GM12878 (cell line): ENCODE measurements around the gene BRCA2. TPM values are rescaled to one million over a fixed set of nuclear protein-coding genes. Genes with fewer than 3 reads are reported as not detected.
"Not testable (repeated sequence)": the region's sequence is repeated elsewhere in the genome, so short reads cannot be mapped to it uniquely, and the experiment has no call there.

Source experiments
- ATAC-seq: fragments of 200-7000 bp; cut with Tn5 transposase; 3 replicates; pipeline ENCODE4 v1.9.1; 2020; ENCODE audit warnings: mild to moderate bottlenecking, moderate library complexity
- BruUV-seq: library from RNA; stranded (reverse); fragments of 400-500 nt; replicated peaks from 2 replicates; lab custom pipeline; 2021; lab: Mats Ljungman, UMichigan
- CTCF ChIA-PET: fragments of 300-600 bp; sonication (Branson Sonifier 250); formaldehyde crosslinking; extraction: SDS; loops from one replicate; lab custom pipeline; 2021; ENCODE audit warnings: inconsistent platforms; lab: Yijun Ruan, JAX
- POLR2A ChIA-PET: fragments of 350-600 bp; formaldehyde crosslinking; extraction: SDS; loops from one replicate; lab custom pipeline; 2021; ENCODE audit warnings: inconsistent platforms; lab: Charles Lee
- RAD21 ChIA-PET: fragments of 300-600 bp; sonication (Branson Sonifier 250); formaldehyde crosslinking; loops from one replicate; lab custom pipeline; 2023; ENCODE audit warnings: antibody characterized with exemption; ENCODE audit not compliant: unreplicated experiment; lab: Charles Lee
- SMC1A ChIA-PET: fragments of 300-600 bp; sonication (Branson Sonifier 250); formaldehyde crosslinking; loops from one replicate; lab custom pipeline; 2023; ENCODE audit not compliant: unreplicated experiment, uncharacterized antibody; lab: Charles Lee
- DNase-seq: peaks from one replicate; pipeline ENCODE4 v3.0.0-alpha.2; 2011; ENCODE audit warnings: low read depth, low spot score
- FAIRE-seq: peaks from 3 replicates; lab custom pipeline; 2011; peaks lifted over from hg19 to GRCh38; lab: Jason Lieb, UNC
- H2AFZ ChIP-seq: 2 replicates; pipeline ENCODE4 v1.6.0; 2011; ENCODE audit warnings: low read depth, low read length, control low read depth; ENCODE audit not compliant: control insufficient read depth
- H3K27ac ChIP-seq: 2 replicates; pipeline ENCODE4 v1.5.1; 2011; ENCODE audit warnings: control low read depth; ENCODE audit not compliant: control insufficient read depth, insufficient read depth
- H3K27me3 ChIP-seq, 2 experiments: replicated peaks in 1 of 2; 2 replicates each; pipeline versions ENCODE4 v1.6.0 to v1.6.1; 2011; ENCODE audit warnings: low read length in 1 of 2; ENCODE audit not compliant: control insufficient read depth in 2 of 2, insufficient read depth in 2 of 2
- H3K36me3 ChIP-seq, 2 experiments: 2 replicates each; pipeline ENCODE4 v1.5.1; 2011; ENCODE audit warnings: low read length in 1 of 2; ENCODE audit not compliant: control insufficient read depth in 2 of 2, insufficient read depth in 2 of 2
- H3K4me1 ChIP-seq: 2 replicates; pipeline ENCODE4 v1.6.1; 2011; ENCODE audit warnings: mild to moderate bottlenecking, low read length, moderate library complexity, mixed read lengths; ENCODE audit not compliant: control insufficient read depth, insufficient read depth
- H3K4me2 ChIP-seq: 2 replicates; pipeline ENCODE4 v1.6.0; 2011; ENCODE audit warnings: control low read depth; ENCODE audit not compliant: control insufficient read depth, insufficient read depth
- H3K4me3 ChIP-seq: fragments of 200-600 bp; sonication (generic); 2 replicates; pipeline ENCODE4 v1.5.1; 2016
- H3K79me2 ChIP-seq: 2 replicates; pipeline ENCODE4 v1.6.0; 2011; ENCODE audit warnings: low read length; ENCODE audit not compliant: control insufficient read depth, insufficient read depth
- H3K9ac ChIP-seq: 2 replicates; pipeline ENCODE4 v1.8.0; 2011; ENCODE audit warnings: low read length, control low read depth, mixed read lengths; ENCODE audit not compliant: control insufficient read depth, insufficient read depth
- H3K9me3 ChIP-seq: replicated peaks from 3 replicates; pipeline ENCODE4 v1.5.1; 2011; ENCODE audit warnings: mild to moderate bottlenecking, low read length; ENCODE audit not compliant: control insufficient read depth, insufficient read depth
- H4K20me1 ChIP-seq: 2 replicates; pipeline ENCODE4 v1.6.0; 2011; ENCODE audit not compliant: control insufficient read depth, insufficient read depth
- DPF2 ChIP-seq: fragments of 450-650 bp; IDR thresholded peaks from 2 replicates; pipeline ENCODE4 v1.6.1; 2017; ENCODE audit warnings: mild to moderate bottlenecking
- EP300 ChIP-seq, 2 experiments: fragments of 150-350 bp in 1 of 2; IDR thresholded peaks; 2 replicates each; pipeline ENCODE4 v1.6.1; 2011 to 2012; ENCODE audit warnings: low read depth in 2 of 2, low read length in 2 of 2, borderline replicate concordance in 1 of 2, improper control_type of control experiment in 1 of 2, inconsistent platforms in 1 of 2; ENCODE audit not compliant: control insufficient read depth in 1 of 2
- IKZF2 ChIP-seq, 2 experiments: fragments of 450-650 bp; IDR thresholded peaks; 2 replicates each; pipeline ENCODE4 v1.6.1; 2017; ENCODE audit warnings: mild to moderate bottlenecking in 2 of 2, moderate library complexity in 2 of 2
- IRF4 ChIP-seq: IDR thresholded peaks from 2 replicates; pipeline ENCODE4 v1.6.1; 2011; ENCODE audit warnings: low read depth, low read length
- MTA2 ChIP-seq: fragments of 450-650 bp; IDR thresholded peaks from 2 replicates; pipeline ENCODE4 v1.6.1; 2016; ENCODE audit warnings: low read depth, mild to moderate bottlenecking, moderate library complexity
- NBN ChIP-seq: fragments of 450-650 bp; IDR thresholded peaks from 2 replicates; pipeline ENCODE4 v1.6.1; 2016
- RELA ChIP-seq: fragments of 450-650 bp; IDR thresholded peaks from 2 replicates; pipeline ENCODE4 v1.8.0; 2014; ENCODE audit warnings: borderline replicate concordance; ENCODE audit not compliant: partially characterized antibody
- SPI1 ChIP-seq: IDR thresholded peaks from 2 replicates; pipeline ENCODE4 v1.6.1; 2011; ENCODE audit warnings: low read depth, mild to moderate bottlenecking, low read length, moderate library complexity, borderline replicate concordance; ENCODE audit not compliant: insufficient read depth
- SRF ChIP-seq, 2 experiments: IDR thresholded peaks; 2 replicates each; pipeline ENCODE4 v1.6.1; 2011; ENCODE audit warnings: low read depth in 2 of 2, low read length in 2 of 2, mild to moderate bottlenecking in 1 of 2, moderate library complexity in 1 of 2
- ZNF217 ChIP-seq: fragments of 450-650 bp; IDR thresholded peaks from 2 replicates; pipeline ENCODE4 v1.6.1; 2017; ENCODE audit warnings: antibody characterized with exemption, mild to moderate bottlenecking
- ZNF384 ChIP-seq: IDR thresholded peaks from 2 replicates; pipeline ENCODE4 v1.6.1; 2012; ENCODE audit warnings: low read depth, mild to moderate bottlenecking, low read length, improper control_type of control experiment, borderline replicate concordance
- ZZZ3 ChIP-seq: IDR thresholded peaks from 2 replicates; pipeline ENCODE4 v1.6.1; 2011; ENCODE audit warnings: low read depth; ENCODE audit not compliant: control insufficient read depth, insufficient read length
- WGBS: methylation state at CpG from one replicate; pipeline ENCODE4 v1.1.6; 2016; ENCODE audit warnings: low lambda C conversion rate; ENCODE audit not compliant: insufficient replicate concordance, insufficient coverage; ENCODE audit errors: missing lambda C conversion rate; 5-methylcytosine and 5-hydroxymethylcytosine counted together
- in situ Hi-C: fragments of 300-500 bp; cut with MboI; formaldehyde crosslinking; loops from 9 replicates; pipeline ENCODE4 v1.14.3; 2018; ENCODE audit warnings: mixed read lengths
- intact Hi-C: fragments of 100-400 bp; cut with micrococcal nuclease; formaldehyde crosslinking; loops from one replicate; pipeline ENCODE4 v1.14.2; 2022; ENCODE audit not compliant: unreplicated experiment
- polyA plus RNA-seq, 11 experiments: library from polyadenylated mRNA; depleted of rRNA in 4 of 11; unstranded in 6 of 11; stranded (reverse) in 5 of 11; fragments of >200 nt; fragmentation: Nextera tagmentation in 4 of 11; fragmentation: Illumina TruSeq in 1 of 11; extraction: Ambion mirVana in 4 of 11; extraction: Trizol in 1 of 11; gene quantifications; 1 replicate in 1 of 11; 2 replicates in 10 of 11; pipeline versions ENCODE4 v1.2.1 to v1.2.3, GENCODE V29; 2011 to 2016; ENCODE audit warnings: inconsistent platforms in 2 of 11, missing spikeins in 2 of 11, low read depth in 1 of 11
- total RNA-seq, 4 experiments: library from RNA; depleted of rRNA in 3 of 4; stranded (reverse); fragments of >200 nt in 3 of 4; fragmentation: Illumina TruSeq in 1 of 4; extraction: Trizol in 1 of 4; gene quantifications; 2 replicates each; pipeline versions ENCODE4 v1.2.1 to v1.2.3, GENCODE V29; 2013 to 2021
- TF ChIP-seq, protein P1 (sequence below): IDR thresholded peaks from 2 replicates; pipeline ENCODE4 v1.6.1; 2012; ENCODE audit warnings: low read length, inconsistent platforms
- TF ChIP-seq, protein P2 (sequence below): fragments of 450-650 bp; IDR thresholded peaks from 2 replicates; pipeline ENCODE4 v1.6.1; 2016; ENCODE audit warnings: mild to moderate bottlenecking

Gene BRCA2
- total and polyA plus RNA-seq, 10 of the 15 experiments (the other 5 are each of a cell fraction or from before 2014, with no cell fraction given) = 7.6 to 42.2 (median 23.9) TPM

DNA sequence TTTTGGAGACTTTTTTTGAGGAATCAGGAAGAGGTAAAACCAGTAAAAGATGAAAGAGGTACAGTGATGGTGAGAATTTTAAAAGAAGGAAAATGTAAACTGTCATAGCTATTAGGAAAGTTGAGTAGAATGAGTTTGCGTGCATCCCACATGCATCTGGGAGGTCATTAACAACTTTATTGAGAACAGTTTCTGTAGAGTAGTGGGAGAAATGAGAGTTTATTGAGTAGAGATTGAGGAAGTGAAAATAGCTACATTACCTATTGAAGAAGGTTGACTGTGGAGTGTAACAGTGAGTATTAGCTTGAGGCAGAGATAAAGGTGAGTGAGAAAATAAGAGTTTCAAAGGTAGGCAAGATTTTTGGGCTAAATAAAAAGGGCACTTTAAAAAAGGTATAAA is 38.7 kb downstream of the BRCA2 start (continued):
- TF ChIP-seq EP300 (IDR thresholded peaks at IDR 0.05; ENCODE audit: borderline replicate concordance in 1 of 2, control insufficient read depth in 1 of 2, low read depth in 2 of 2, low read length in 2 of 2) = 0 out of 4 replicates have a peak, but pooled peaks of 1 of the 2 experiments have one; percentile 10
- TF ChIP-seq RELA = no peak
- TF ChIP-seq ZNF217 = 0 out of 2 replicates have a peak, but pooled peaks have one; percentile 58
- no peak for TF ChIP-seq ZNF384
- TF ChIP-seq DPF2 = 0 out of 2 replicates have a peak, but pooled peaks have one; percentile 30
- 0 out of 2 replicates have a peak, but pooled peaks have one; percentile 58 for TF ChIP-seq IRF4
- no peak for TF ChIP-seq SRF (IDR thresholded peaks at IDR 0.05; ENCODE audit: low read depth in 2 of 2, low read length in 2 of 2)
- TF ChIP-seq IKZF2 (IDR thresholded peaks at IDR 0.05) = peak; percentile 71 to 73; a peak in 3 of 4 replicates
- TF ChIP-seq ZZZ3 = no peak
- TF ChIP-seq, protein P1, sequence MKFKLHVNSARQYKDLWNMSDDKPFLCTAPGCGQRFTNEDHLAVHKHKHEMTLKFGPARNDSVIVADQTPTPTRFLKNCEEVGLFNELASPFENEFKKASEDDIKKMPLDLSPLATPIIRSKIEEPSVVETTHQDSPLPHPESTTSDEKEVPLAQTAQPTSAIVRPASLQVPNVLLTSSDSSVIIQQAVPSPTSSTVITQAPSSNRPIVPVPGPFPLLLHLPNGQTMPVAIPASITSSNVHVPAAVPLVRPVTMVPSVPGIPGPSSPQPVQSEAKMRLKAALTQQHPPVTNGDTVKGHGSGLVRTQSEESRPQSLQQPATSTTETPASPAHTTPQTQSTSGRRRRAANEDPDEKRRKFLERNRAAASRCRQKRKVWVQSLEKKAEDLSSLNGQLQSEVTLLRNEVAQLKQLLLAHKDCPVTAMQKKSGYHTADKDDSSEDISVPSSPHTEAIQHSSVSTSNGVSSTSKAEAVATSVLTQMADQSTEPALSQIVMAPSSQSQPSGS = no peak
- 0 out of 2 replicates have a peak, but pooled peaks have one; percentile 24 for TF ChIP-seq NBN
- TF ChIP-seq MTA2 = peak; percentile 80
- peak; percentile 93 for TF ChIP-seq SPI1
- TF ChIP-seq, protein P2, sequence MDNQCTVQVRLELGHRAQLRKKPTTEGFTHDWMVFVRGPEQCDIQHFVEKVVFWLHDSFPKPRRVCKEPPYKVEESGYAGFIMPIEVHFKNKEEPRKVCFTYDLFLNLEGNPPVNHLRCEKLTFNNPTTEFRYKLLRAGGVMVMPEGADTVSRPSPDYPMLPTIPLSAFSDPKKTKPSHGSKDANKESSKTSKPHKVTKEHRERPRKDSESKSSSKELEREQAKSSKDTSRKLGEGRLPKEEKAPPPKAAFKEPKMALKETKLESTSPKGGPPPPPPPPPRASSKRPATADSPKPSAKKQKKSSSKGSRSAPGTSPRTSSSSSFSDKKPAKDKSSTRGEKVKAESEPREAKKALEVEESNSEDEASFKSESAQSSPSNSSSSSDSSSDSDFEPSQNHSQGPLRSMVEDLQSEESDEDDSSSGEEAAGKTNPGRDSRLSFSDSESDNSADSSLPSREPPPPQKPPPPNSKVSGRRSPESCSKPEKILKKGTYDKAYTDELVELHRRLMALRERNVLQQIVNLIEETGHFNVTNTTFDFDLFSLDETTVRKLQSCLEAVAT = peak; percentile 55; the same call in 1 of the 2 replicates

DNA sequence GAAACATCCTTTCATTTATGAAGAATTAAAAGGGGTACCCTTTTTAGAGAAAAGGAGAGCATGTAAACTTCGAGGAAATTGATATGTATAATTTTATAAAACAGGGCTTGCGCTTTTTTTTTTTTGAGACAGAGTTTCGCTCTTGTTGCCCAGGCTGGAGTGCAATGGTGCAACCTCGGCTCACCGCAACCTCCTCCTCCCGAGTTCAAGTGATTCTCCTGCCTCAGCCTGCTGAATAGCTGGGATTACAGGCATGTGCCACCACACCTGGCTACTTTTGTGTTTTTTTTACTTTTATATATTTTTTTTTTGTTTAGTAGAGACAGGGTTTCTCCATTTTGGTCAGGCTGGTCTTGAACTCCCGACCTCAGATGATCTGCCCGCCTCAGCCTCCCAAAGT is 40.6 kb downstream of the BRCA2 start:
- FAIRE-seq, H3K9ac ChIP-seq, SMC1A ChIA-PET, H3K4me2 ChIP-seq, H4K20me1 ChIP-seq, BruUV-seq, in situ Hi-C loops, H3K4me3 ChIP-seq, ATAC-seq, DNase-seq, intact Hi-C loops, H3K9me3 ChIP-seq, H2AFZ ChIP-seq, H3K27me3 ChIP-seq, H3K79me2 ChIP-seq, H3K4me1 ChIP-seq, CTCF ChIA-PET, H3K27ac ChIP-seq, POLR2A ChIA-PET, H3K36me3 ChIP-seq: not testable (repeated sequence)
- WGBS = 97% methylated on average over 8 of the region's 8 CpGs
- RAD21 ChIA-PET = interaction anchor here (0.6 kb wide), 1 partner anchor 33 kb away, joined by 3 read pairs; no protein-coding TSS in a partner anchor
